ENCODE measurements around the gene LRRC27. TPM values are rescaled to one million over a fixed set of nuclear protein-coding genes. Genes with fewer than 3 reads are reported as not detected.
A peak's percentile ranks its signal among the peaks of the same experiment; 100 is the strongest.

Gene LRRC27
- total and polyA plus RNA-seq, 12 donors, result 6.5 to 17.6 (median 9.9) TPM

- DNase-seq, result peak; percentile 86 to 94 (median 89)
- TF ChIP-seq POLR2A (IDR thresholded peaks at IDR 0.05) (peak in 1 of 2 donors; percentile 77), CTCF (IDR thresholded peaks at IDR 0.05) (peak in 2 of 6 experiments; percentile 8 to 20)
- Histone ChIP-seq H3K4me3 (peak overlapping the region in 2 of 4 donors; percentile 30 to 88), H3K27ac (peak overlapping the region; percentile 89 to 100 (median 95)), H3K27me3 (no peaks in the 10 kb centered on the region), H3K36me3 (replicated peaks in 1 of 2) (no peaks in the 10 kb centered on the region), H3K4me1 (replicated peaks in 1 of 2) (peaks cover 47 to 49% of the 10 kb centered on the region in 2 donors), H3K9me3 (replicated peaks in 1 of 3) (no peaks in the 10 kb centered on the region)
- intact Hi-C loops (cut with DNase I), result no loop called here
- 0 to 6% (median 5%) methylated on average over 3 to 71 of the region's 71 CpGs for WGBS, 4 donors
These were observed 63.9 kb downstream of the LRRC27 start for GRCh38 chr10:132395704-132396493.

GRCh38 chr10:132396494-132397035 lies 64.6 kb downstream of the LRRC27 start:
- H3K9me3 ChIP-seq (replicated peaks in 1 of 3), result no peaks in the 10 kb centered on the region
- intact Hi-C loops (cut with DNase I), result no loop called here
- H3K4me1 ChIP-seq (replicated peaks in 1 of 2), result peaks cover 54 to 56% of the 10 kb centered on the region in 2 donors
- peak overlapping the region in 2 of 4 donors; percentile 30 to 88 for H3K4me3 ChIP-seq
- no peaks in the 10 kb centered on the region for H3K36me3 ChIP-seq (replicated peaks in 1 of 2)
- peak in 3 of 6 experiments; percentile 33 to 71 (median 50) for TF ChIP-seq CTCF (IDR thresholded peaks at IDR 0.05)
- TF ChIP-seq POLR2A (IDR thresholded peaks at IDR 0.05), result peak; percentile 18 to 60
- 0 to 1% methylated on average over 54 to 78 of the region's 80 CpGs; no CpG with 5 or more reads in 2 of the 4 donors for WGBS, 4 donors
- peak overlapping the region; percentile 89 to 100 (median 95) for H3K27ac ChIP-seq
- H3K27me3 ChIP-seq, result no peaks in the 10 kb centered on the region
- DNase-seq, result peak; percentile 68 to 80 (median 75)

DNA sequence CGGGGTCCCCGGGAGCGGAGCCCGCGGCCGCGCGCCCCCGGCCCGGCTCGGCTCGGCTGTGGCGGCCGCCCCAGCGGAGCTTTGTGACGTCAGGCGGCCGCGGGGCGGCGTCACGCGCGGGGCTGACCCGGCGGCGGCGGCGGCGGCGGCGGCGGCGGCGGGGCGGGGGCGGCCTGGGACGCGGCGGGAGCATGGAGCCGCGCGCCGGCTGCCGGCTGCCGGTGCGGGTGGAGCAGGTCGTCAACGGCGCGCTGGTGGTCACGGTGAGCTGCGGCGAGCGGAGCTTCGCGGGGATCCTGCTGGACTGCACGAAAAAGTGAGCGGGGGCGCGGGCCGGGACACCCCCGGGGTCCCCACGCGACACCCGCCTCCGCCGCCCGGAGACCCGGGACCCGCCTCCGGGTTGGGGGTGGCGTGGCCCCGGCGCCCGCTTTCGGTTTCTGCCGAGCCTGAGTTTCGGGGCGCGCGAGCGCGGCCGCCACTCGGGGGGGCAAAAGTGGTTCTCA lies 65.1 kb downstream of the LRRC27 start, which contains the start of gene PWWP2B:
PWWP2B (plus strand) TSS at position 165 of the 506 bp plus-strand sequence; CDS start at position 192, 27 bp downstream.
- Histone ChIP-seq H3K27me3 (no peaks in the 10 kb centered on the region), H3K9me3 (replicated peaks in 1 of 3) (no peaks in the 10 kb centered on the region), H3K4me1 (replicated peaks in 1 of 2) (peaks cover 57 to 59% of the 10 kb centered on the region in 2 donors), H3K4me3 (peak within 1 kb of the TSS in 2 of 4 donors; percentile 64 to 88), H3K27ac (peak within 1 kb of the TSS; percentile 89 to 100 (median 95)), H3K36me3 (replicated peaks in 1 of 2) (no peaks in the 10 kb centered on the region)
- WGBS, 4 donors, result 0 to 1% (median 1%) methylated on average over 30 to 86 of the region's 86 CpGs; no CpG with 5 or more reads in 1 of the 4 donors
- intact Hi-C loops (cut with DNase I), result no loop called here
- peak; percentile 3 to 58 for TF ChIP-seq POLR2A (IDR thresholded peaks at IDR 0.05)
- TF ChIP-seq CTCF (IDR thresholded peaks at IDR 0.05), result no peak
- DNase-seq, result peak; percentile 29 to 74 (median 66)

Measured in adrenal gland (tissue), 12 donors.